A549 treated with dexamethasone at 1 μM for 4 hours (cell line): Measurements from ENCODE around the gene DEUP1. TPM values are rescaled to one million over a fixed set of nuclear protein-coding genes. Genes with fewer than 3 reads are reported as not detected.

Experiments
- total RNA-seq: library from RNA; stranded (reverse); fragments of 200-300 nt; extraction: Qiagen RNA extraction; gene quantifications from 5 replicates; pipeline ENCODE4 v1.2.3, GENCODE V29; 2022

The DEUP1 gene, protein sequence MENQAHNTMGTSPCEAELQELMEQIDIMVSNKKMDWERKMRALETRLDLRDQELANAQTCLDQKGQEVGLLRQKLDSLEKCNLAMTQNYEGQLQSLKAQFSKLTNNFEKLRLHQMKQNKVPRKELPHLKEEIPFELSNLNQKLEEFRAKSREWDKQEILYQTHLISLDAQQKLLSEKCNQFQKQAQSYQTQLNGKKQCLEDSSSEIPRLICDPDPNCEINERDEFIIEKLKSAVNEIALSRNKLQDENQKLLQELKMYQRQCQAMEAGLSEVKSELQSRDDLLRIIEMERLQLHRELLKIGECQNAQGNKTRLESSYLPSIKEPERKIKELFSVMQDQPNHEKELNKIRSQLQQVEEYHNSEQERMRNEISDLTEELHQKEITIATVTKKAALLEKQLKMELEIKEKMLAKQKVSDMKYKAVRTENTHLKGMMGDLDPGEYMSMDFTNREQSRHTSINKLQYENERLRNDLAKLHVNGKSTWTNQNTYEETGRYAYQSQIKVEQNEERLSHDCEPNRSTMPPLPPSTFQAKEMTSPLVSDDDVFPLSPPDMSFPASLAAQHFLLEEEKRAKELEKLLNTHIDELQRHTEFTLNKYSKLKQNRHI
- total RNA-seq, result not detected in 5 replicates

DNA sequence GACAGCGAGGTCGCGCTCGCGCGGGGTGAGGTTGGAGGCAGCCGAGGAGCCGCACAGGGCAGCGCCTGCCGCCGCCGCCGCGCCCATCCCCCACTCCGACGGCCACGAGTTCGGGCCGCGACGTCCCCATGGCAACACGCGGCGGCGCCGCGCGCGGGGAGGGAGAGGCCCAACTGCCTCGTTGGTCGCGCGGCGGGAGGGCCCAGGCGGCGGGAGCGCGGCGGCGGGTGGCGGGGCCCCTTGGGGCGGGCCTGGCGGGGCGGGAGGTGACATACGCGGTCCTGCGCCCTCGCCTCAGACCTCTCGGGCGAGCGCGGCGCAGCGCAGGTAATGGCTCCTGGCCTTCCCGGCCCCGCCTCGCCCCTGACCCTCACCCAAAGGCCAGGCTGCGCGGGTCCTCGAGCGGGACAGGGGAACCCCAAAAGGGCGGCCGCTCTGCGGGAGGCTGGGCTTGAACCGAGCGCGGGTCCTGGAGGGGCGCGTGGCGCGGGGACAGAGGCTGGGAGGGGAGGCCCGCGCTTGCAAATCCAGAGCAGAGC, at the start of gene DEUP1:
Gene DEUP1, plus strand, starts transcription at position 297 of the 539 bp plus-strand sequence. CDS start 1,518 bp downstream, outside the sequence.

Other genes starting within 250 kb of the DEUP1 start
- gene SLC36A4, start 132.8 kb upstream of the DEUP1 start, total RNA-seq, result 14.2 to 18.4 TPM (median 17.5 TPM) in 5 replicates
- 21.5 to 26.9 TPM (median 21.5 TPM) in 5 replicates for gene SMCO4, start 212.6 kb downstream of the DEUP1 start, total RNA-seq